Measurements from ENCODE around the gene PNPLA5.

Gene PNPLA5

DNA sequence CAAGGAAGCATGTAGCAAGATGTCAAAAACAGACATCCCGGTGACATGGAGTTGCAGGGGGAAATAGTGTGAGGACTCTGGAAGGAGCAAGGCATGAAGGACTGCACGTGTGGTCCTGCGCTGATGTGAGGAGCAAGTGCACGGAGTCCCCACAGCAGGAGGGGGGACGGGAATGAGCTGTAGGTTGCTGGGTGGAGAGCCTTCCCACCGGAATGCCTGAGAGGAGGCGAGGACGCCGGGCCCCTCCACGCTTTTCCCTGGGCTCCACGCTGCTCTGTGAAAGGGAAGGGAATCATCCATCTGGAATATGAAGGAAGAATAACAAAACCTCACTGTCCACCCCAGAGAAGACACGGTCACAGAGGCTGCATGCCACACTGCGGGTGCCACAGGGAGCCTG lies 56.1 kb downstream of the PNPLA5 start:
- Histone ChIP-seq H3K36me3 (replicated peaks) (no peaks in the 10 kb centered on the region), H3K27ac (no peak overlapping the region), H3K4me3 (ENCODE audit: low read depth, low read length) (no peak overlapping the region), H3K27me3 (replicated peaks) (no peaks in the 10 kb centered on the region)
- TF ChIP-seq, protein P1, sequence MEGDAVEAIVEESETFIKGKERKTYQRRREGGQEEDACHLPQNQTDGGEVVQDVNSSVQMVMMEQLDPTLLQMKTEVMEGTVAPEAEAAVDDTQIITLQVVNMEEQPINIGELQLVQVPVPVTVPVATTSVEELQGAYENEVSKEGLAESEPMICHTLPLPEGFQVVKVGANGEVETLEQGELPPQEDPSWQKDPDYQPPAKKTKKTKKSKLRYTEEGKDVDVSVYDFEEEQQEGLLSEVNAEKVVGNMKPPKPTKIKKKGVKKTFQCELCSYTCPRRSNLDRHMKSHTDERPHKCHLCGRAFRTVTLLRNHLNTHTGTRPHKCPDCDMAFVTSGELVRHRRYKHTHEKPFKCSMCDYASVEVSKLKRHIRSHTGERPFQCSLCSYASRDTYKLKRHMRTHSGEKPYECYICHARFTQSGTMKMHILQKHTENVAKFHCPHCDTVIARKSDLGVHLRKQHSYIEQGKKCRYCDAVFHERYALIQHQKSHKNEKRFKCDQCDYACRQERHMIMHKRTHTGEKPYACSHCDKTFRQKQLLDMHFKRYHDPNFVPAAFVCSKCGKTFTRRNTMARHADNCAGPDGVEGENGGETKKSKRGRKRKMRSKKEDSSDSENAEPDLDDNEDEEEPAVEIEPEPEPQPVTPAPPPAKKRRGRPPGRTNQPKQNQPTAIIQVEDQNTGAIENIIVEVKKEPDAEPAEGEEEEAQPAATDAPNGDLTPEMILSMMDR (IDR thresholded peaks at IDR 0.05; ENCODE audit: low read depth, low read length, missing control alignments): no peak
- no peak for DNase-seq
- in situ Hi-C loops (cut with HindIII; ENCODE audit: low pct_ligation_motif_present, low sequenced_read_pairs): no loop called here

DNA sequence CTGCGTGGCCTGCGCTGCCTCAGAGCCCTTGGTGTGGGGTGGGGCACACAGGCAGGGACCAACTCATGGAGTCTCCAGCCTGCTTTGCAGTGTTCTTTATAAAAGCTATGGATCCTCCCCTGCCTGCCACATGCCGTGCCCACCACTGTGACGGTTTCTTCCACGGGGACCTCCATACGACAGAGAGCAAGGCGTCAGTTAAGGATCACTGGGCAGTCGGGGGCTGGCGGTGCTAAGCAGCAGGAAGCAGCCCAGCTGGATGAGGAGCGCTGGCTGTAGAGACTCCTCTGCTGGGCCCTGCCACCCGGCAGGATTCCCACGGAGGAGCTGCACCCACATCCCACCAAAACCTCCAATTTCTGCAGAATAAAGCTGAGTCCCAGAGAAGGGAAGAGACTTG lies 56.6 kb downstream of the PNPLA5 start:
- TF ChIP-seq, protein P1 (IDR thresholded peaks at IDR 0.05; ENCODE audit: low read depth, low read length, missing control alignments): no peak
- Histone ChIP-seq H3K36me3 (replicated peaks) (no peaks in the 10 kb centered on the region), H3K27me3 (replicated peaks) (no peaks in the 10 kb centered on the region), H3K27ac (no peak overlapping the region), H3K4me3 (ENCODE audit: low read depth, low read length) (no peak overlapping the region)
- no peak for DNase-seq
- in situ Hi-C loops (cut with HindIII; ENCODE audit: low pct_ligation_motif_present, low sequenced_read_pairs): no loop called here

DNA sequence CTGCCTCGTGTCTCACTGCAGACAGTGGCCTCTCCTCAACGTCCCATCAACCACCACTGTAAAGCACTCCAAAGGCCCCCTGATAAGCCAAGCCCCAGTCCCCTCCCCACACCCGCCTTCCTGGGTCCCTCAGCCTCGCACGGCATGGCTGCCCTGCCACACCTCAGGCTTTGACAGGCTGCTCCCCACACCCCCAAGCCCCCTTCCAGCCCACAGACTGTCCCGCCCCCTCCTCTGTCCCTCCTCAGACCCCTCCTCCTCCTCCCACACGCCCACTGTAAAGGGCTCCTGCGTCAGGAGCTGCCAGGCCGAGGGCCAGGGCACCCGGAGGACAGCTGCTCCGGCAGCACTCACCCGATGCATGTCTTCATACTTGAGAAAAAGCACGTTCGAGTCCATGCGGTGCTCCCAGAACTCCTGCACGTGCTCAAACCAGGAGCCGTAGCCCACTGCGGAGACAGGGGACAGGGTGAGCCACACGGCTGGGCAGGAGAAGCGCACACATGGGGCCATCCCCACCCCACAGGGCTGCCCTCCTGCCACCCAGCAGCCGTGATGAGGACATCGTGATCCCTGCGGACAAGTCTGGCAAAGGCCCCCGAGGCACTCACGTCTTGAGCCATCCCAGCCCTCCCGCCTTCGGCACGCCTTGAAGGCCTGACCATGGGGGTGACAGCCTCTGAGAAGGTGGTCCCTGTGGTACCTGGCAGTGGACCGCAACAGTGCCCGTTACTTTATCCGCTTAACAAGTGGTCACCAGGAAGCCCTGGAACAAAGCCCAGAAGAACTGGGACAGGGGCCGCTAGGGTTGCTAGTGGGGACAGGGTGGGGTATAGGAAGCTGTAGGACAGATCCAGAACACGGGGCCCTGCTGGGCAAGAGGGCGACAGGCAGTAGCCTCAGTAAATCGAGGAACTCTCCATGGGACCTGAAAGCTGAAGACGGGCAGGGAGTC lies 58.2 kb downstream of the PNPLA5 start:
- H3K27ac ChIP-seq: no peak overlapping the region
- in situ Hi-C loops (cut with HindIII; ENCODE audit: low pct_ligation_motif_present, low sequenced_read_pairs): no loop called here
- no peaks in the 10 kb centered on the region for H3K36me3 ChIP-seq (replicated peaks)
- no peak for DNase-seq
- TF ChIP-seq, protein P1 (IDR thresholded peaks at IDR 0.05; ENCODE audit: low read depth, low read length, missing control alignments): no peak
- H3K27me3 ChIP-seq (replicated peaks): no peaks in the 10 kb centered on the region
- H3K4me3 ChIP-seq (ENCODE audit: low read depth, low read length): no peak overlapping the region

DNA sequence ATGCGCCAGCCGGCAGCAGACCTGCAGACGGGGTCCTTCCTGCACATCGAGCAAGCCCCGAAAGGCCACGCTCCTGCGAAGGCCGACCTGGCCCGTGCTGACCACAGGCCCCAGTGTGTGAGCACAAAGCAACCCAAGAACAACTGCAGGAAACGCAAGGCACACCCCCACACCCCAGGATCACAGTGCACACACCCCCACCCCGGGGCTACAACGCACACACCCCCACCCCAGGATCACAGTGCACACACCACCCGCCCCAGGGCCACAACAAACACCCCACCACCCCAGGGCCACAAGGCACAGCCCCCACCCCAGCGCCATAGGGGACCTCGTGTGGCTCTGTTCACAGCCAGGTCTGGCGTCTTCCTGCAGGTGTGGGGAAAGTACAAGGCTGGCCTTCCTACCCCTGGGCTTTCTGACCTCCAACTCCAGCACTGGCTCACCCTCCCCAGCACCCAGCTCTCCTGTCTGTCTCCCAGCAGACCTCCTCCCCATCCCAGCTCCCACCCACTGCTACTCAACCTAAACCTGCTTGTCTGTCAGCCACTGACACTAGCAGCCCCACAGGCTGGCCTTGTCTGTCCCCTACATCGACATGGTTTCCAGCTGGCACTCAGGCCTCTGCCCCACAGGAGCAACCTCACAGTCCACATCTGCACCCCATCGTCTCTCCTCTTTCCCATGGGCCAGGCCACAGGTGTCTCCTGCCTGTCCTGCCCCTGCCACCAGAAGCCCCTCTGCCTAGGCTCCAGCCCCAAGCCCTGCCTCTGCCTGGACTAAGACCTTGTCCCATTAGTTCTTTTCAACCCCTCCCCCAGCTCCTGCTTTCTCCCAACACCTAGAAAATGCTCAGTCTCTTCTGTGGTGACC lies 59.2 kb downstream of the PNPLA5 start:
- H3K27me3 ChIP-seq (replicated peaks): no peaks in the 10 kb centered on the region
- TF ChIP-seq, protein P1 (IDR thresholded peaks at IDR 0.05; ENCODE audit: low read depth, low read length, missing control alignments): no peak
- H3K4me3 ChIP-seq (ENCODE audit: low read depth, low read length): no peak overlapping the region
- in situ Hi-C loops (cut with HindIII; ENCODE audit: low pct_ligation_motif_present, low sequenced_read_pairs): no loop called here
- H3K27ac ChIP-seq: no peak overlapping the region
- DNase-seq: no peak
- H3K36me3 ChIP-seq (replicated peaks): no peaks in the 10 kb centered on the region

DNA sequence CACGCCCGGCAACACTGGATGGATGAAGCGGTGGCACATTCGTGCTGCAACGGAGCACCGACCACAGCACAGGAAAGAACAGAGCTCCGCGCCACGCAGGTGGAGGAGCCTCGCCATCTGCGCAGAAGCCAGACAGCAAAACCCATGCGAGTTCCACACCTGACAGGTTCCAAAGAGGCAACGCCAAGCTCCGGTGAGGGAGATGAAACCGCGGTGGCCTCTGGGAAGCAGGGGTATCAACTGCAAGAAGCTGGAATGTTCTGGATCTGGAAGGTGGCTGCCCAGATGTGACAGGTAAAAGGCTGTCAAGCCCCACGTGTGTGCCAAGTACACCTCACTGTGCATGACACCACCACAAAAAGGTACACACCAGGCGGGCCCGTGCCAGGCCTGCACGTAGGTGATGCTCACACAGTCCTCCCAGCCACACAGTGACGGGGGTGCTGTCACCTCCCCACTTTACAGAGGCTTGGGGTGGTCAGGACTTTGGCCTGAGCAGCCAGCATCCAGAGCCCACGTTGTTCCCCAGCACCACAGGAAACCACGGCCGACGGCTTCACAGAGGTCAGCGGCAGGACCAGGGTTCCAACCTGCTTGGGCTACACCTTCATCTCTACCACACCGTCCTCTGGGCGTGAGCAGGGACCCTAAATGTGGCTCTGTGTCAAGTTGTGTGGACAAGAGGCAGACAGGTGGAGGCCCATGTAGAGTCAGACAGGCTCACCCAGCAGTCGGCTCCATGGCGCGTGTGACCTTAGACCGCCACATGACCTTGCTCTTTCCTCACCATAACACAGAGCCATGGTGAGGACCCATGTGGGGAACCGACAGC lies 60.0 kb downstream of the PNPLA5 start:
- DNase-seq: no peak
- in situ Hi-C loops (cut with HindIII; ENCODE audit: low pct_ligation_motif_present, low sequenced_read_pairs): no loop called here
- no peak overlapping the region for H3K27ac ChIP-seq
- TF ChIP-seq, protein P1 (IDR thresholded peaks at IDR 0.05; ENCODE audit: low read depth, low read length, missing control alignments): no peak
- no peaks in the 10 kb centered on the region for H3K36me3 ChIP-seq (replicated peaks)
- H3K27me3 ChIP-seq (replicated peaks): no peaks in the 10 kb centered on the region
- no peak overlapping the region for H3K4me3 ChIP-seq (ENCODE audit: low read depth, low read length)

Measured in brain microvascular endothelial cell (primary cell).